Measurements from ENCODE around the gene IGLL5.

IGLL5 gene

DNA sequence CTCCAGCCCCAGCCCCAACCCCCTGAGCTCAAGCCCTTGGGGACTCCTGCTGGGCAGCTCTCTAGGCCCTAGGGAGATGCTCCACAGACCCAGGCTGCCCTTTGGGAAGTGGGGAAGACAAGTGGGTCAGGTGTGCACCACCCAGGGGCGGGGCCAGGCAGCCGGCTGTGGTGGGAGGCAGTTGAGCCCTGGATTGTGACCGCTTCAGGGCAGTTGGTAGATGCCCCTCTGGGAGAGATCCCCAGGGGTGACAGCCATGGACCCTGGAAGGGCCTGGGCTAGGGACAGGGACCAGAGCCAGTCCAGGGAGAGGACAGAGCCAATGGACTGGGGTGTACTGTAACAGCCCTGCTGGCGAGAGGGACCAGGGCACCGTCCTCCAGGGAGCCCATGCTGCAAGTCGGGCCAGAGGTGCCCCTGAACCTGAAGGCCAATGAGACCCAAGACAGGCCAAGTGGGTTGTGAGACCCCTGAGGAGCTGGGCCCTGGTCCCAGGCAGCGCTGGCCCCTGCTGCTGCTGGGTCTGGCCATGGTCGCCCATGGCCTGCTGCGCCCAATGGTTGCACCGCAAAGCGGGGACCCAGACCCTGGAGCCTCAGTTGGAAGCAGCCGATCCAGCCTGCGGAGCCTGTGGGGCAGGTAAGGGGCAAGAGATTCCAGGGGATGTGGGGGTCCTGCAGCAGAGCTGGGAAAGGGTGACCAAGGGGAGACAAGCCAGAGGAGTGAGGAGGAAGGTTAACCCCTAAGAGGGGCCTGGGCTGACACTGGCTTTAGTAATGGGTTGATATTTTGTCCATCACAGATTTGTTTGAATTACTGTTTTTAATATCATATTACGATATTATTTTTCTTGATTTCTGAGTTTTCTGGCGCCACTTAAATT, at the start of gene IGLL5:
IGLL5 (plus strand) TSS at position 196 of the 883 bp plus-strand sequence; CDS start at position 434, 238 bp downstream.
- no peak within 1 kb of the TSS for H3K4me3 ChIP-seq (ENCODE audit: low read depth in 1 of 2, low read length in 2 of 2)

GRCh38 chr22:22838148-22838786, 49.3 kb upstream of the IGLL5 start:
- Histone ChIP-seq H3K27ac (ENCODE audit: low read length) (no peak overlapping the region), H3K27me3 (ENCODE audit: low read depth, low read length) (no peaks in the 10 kb centered on the region), H3K36me3 (ENCODE audit: control insufficient read depth in 1 of 2, insufficient read depth in 2 of 2, low read length in 2 of 2) (no peaks in the 10 kb centered on the region), H3K4me3 (ENCODE audit: low read depth in 1 of 2, low read length in 2 of 2) (no peak overlapping the region), H3K9me3 (ENCODE audit: control insufficient read depth in 1 of 2, low read length in 2 of 2) (peaks cover 3 to 5% of the 10 kb centered on the region in 2 donors), H3K4me1 (ENCODE audit: control insufficient read depth in 1 of 2, insufficient read depth in 2 of 2, low read length in 2 of 2) (no peaks in the 10 kb centered on the region)

More for the DNA sequence above, at the start of gene IGLL5:
- H3K9me3 ChIP-seq (ENCODE audit: control insufficient read depth in 1 of 2, low read length in 2 of 2): no peaks in the 10 kb centered on the region
- no peaks in the 10 kb centered on the region for H3K27me3 ChIP-seq (ENCODE audit: low read depth, low read length)
- no peaks in the 10 kb centered on the region for H3K36me3 ChIP-seq (ENCODE audit: control insufficient read depth in 1 of 2, insufficient read depth in 2 of 2, low read length in 2 of 2)
- H3K27ac ChIP-seq (ENCODE audit: low read length): no peak within 1 kb of the TSS
- H3K4me1 ChIP-seq (ENCODE audit: control insufficient read depth in 1 of 2, insufficient read depth in 2 of 2, low read length in 2 of 2): no peaks in the 10 kb centered on the region

- no peaks in the 10 kb centered on the region for H3K36me3 ChIP-seq (ENCODE audit: control insufficient read depth in 1 of 2, insufficient read depth in 2 of 2, low read length in 2 of 2)
- H3K4me3 ChIP-seq (ENCODE audit: low read depth in 1 of 2, low read length in 2 of 2): no peak overlapping the region
- H3K9me3 ChIP-seq (ENCODE audit: control insufficient read depth in 1 of 2, low read length in 2 of 2): peaks cover 3 to 5% of the 10 kb centered on the region in 2 donors
- no peak overlapping the region for H3K27ac ChIP-seq (ENCODE audit: low read length)
- H3K27me3 ChIP-seq (ENCODE audit: low read depth, low read length): no peaks in the 10 kb centered on the region
- no peaks in the 10 kb centered on the region for H3K4me1 ChIP-seq (ENCODE audit: control insufficient read depth in 1 of 2, insufficient read depth in 2 of 2, low read length in 2 of 2)
Observed at GRCh38 chr22:22839570-22840314, 47.9 kb upstream of the IGLL5 start.

DNA sequence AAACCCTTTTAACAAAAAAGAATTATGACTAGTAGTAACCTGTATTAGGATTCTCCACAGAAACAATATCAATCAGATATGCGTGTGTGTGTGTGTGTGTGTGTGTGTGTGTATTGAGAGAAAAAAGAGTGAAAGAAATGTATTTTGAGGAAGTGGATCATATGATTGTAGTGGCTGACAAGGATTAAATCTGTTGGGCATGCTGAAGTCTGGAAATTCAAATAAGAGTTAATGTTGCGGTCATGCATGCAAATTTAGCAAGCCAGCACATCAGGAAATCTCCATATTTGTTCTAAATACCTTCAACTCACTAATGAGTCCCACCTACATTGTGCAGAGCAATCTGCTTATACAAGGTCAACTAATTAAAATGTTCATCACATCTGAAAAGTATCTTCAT, 46.8 kb upstream of the IGLL5 start:
- Histone ChIP-seq H3K4me3 (ENCODE audit: low read depth in 1 of 2, low read length in 2 of 2) (no peak overlapping the region), H3K9me3 (ENCODE audit: control insufficient read depth in 1 of 2, low read length in 2 of 2) (peaks cover 3 to 5% of the 10 kb centered on the region in 2 donors), H3K27ac (ENCODE audit: low read length) (no peak overlapping the region), H3K4me1 (ENCODE audit: control insufficient read depth in 1 of 2, insufficient read depth in 2 of 2, low read length in 2 of 2) (no peaks in the 10 kb centered on the region), H3K36me3 (ENCODE audit: control insufficient read depth in 1 of 2, insufficient read depth in 2 of 2, low read length in 2 of 2) (no peaks in the 10 kb centered on the region), H3K27me3 (ENCODE audit: low read depth, low read length) (no peaks in the 10 kb centered on the region)

GRCh38 chr22:22841598-22841997, 46.0 kb upstream of the IGLL5 start:
- no peaks in the 10 kb centered on the region for H3K36me3 ChIP-seq (ENCODE audit: control insufficient read depth in 1 of 2, insufficient read depth in 2 of 2, low read length in 2 of 2)
- no peaks in the 10 kb centered on the region for H3K4me1 ChIP-seq (ENCODE audit: control insufficient read depth in 1 of 2, insufficient read depth in 2 of 2, low read length in 2 of 2)
- H3K4me3 ChIP-seq (ENCODE audit: low read depth in 1 of 2, low read length in 2 of 2): no peak overlapping the region
- H3K27ac ChIP-seq (ENCODE audit: low read length): no peak overlapping the region
- H3K9me3 ChIP-seq (ENCODE audit: control insufficient read depth in 1 of 2, low read length in 2 of 2): peaks cover 3 to 5% of the 10 kb centered on the region in 2 donors
- no peaks in the 10 kb centered on the region for H3K27me3 ChIP-seq (ENCODE audit: low read depth, low read length)

- H3K27me3 ChIP-seq (ENCODE audit: low read depth, low read length): no peaks in the 10 kb centered on the region
- no peak overlapping the region for H3K4me3 ChIP-seq (ENCODE audit: low read depth in 1 of 2, low read length in 2 of 2)
- no peaks in the 10 kb centered on the region for H3K4me1 ChIP-seq (ENCODE audit: control insufficient read depth in 1 of 2, insufficient read depth in 2 of 2, low read length in 2 of 2)
- no peaks in the 10 kb centered on the region for H3K36me3 ChIP-seq (ENCODE audit: control insufficient read depth in 1 of 2, insufficient read depth in 2 of 2, low read length in 2 of 2)
- peaks cover 3 to 5% of the 10 kb centered on the region in 2 donors for H3K9me3 ChIP-seq (ENCODE audit: control insufficient read depth in 1 of 2, low read length in 2 of 2)
- H3K27ac ChIP-seq (ENCODE audit: low read length): no peak overlapping the region
Observed at GRCh38 chr22:22842085-22842484, 45.5 kb upstream of the IGLL5 start.

- Histone ChIP-seq H3K27me3 (ENCODE audit: low read depth, low read length) (no peaks in the 10 kb centered on the region), H3K4me3 (ENCODE audit: low read depth in 1 of 2, low read length in 2 of 2) (no peak overlapping the region), H3K9me3 (ENCODE audit: control insufficient read depth in 1 of 2, low read length in 2 of 2) (peaks cover 3 to 5% of the 10 kb centered on the region in 2 donors), H3K27ac (ENCODE audit: low read length) (no peak overlapping the region), H3K36me3 (ENCODE audit: control insufficient read depth in 1 of 2, insufficient read depth in 2 of 2, low read length in 2 of 2) (no peaks in the 10 kb centered on the region), H3K4me1 (ENCODE audit: control insufficient read depth in 1 of 2, insufficient read depth in 2 of 2, low read length in 2 of 2) (no peaks in the 10 kb centered on the region)
Observed at GRCh38 chr22:22843848-22844247, 43.8 kb upstream of the IGLL5 start.

DNA sequence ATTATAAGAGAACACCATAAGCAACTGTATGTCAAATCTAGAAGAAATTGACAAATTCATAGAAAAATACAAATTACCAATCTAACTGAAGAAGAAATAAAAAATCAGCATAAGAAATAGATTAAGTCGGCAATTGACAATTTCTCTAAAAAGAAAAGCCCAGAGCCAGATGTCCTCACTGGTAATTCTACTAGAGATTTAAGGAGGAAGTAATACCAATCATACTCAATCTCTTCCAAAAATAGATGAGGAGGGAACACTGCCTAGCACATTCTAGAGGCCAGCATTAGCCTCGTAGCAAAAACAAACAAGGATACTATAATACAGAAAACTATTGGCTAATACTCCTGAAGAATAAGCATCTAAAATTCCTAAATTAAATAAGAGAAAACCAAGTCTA, 40.4 kb upstream of the IGLL5 start:
- Histone ChIP-seq H3K27ac (ENCODE audit: low read length) (no peak overlapping the region), H3K36me3 (ENCODE audit: control insufficient read depth in 1 of 2, insufficient read depth in 2 of 2, low read length in 2 of 2) (no peaks in the 10 kb centered on the region), H3K4me1 (ENCODE audit: control insufficient read depth in 1 of 2, insufficient read depth in 2 of 2, low read length in 2 of 2) (no peaks in the 10 kb centered on the region), H3K4me3 (ENCODE audit: low read depth in 1 of 2, low read length in 2 of 2) (no peak overlapping the region), H3K9me3 (ENCODE audit: control insufficient read depth in 1 of 2, low read length in 2 of 2) (peaks cover 0 to under 1% of the 10 kb centered on the region in 2 donors), H3K27me3 (ENCODE audit: low read depth, low read length) (no peaks in the 10 kb centered on the region)

DNA sequence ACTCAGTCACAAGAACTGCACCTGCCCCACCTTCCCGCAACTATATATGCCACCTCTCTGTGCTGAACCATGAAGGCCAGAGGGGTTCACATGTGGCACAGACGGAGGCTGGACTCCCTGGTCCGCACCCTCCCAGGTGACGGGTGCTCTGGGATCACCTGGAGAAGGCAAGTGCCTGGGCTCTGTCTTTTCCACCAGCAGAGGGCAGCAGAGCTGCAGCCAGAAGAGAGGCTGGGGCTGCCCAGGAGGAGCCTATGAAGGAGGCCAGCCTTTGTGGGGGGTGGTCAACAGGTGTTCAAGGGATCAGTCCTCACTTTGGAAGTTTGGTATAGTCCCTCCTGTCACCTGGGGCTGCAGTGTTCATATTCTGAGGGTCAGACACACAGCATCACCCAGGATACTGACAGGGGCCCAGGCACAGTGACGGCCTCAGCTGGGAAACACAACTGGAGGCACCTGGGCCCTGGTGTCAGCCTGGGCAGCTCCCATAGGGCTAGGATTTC, 39.2 kb upstream of the IGLL5 start:
- Histone ChIP-seq H3K4me3 (ENCODE audit: low read depth in 1 of 2, low read length in 2 of 2) (no peak overlapping the region), H3K27me3 (ENCODE audit: low read depth, low read length) (no peaks in the 10 kb centered on the region)

DNA sequence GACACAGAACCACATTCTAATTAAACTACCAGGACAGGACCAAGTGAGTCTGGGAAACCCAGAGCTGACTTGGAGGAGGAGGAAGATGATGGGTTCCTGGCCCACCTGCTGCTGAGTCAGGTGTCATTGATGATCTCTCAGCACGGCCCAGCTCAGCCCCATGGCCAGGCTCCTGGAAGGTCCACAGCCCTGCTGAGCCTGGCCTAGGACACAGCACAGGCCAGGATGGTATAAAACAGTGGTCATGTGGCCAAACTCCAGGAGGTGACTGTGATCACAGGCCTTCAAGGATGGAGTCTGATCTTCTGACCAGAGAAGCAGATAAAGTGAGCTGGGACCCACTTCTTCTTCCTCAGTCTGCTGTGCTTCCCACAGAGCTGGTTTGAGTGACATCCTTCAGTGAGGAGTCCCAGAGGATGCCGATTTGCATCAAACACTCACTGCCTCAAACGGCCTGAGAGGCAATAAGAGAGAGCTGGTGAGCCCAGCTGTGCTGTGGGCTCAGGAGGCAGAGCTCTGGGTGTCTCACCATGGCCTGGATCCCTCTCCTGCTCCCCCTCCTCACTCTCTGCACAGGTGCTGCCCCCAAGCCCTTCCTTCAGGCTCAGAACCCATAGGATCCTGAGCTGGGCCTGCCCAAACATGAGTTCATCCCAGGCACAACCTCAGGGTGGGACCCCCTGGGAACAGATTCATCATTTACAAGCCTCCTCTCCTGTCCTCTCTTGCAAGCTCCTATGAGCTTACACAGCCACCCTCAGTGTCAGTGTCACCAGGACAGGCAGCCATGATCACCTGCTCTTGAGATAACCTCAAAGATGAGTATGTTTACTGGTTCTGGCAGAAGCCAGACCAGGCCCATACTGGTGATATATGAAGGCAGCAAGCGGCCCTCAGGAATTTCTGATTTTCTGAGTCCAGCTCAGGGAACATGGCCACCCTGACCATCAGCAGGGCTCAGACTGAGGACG, 37.7 kb upstream of the IGLL5 start:
- Histone ChIP-seq H3K4me3 (ENCODE audit: low read depth in 1 of 2, low read length in 2 of 2) (no peak overlapping the region), H3K27me3 (ENCODE audit: low read depth, low read length) (no peaks in the 10 kb centered on the region), H3K27ac (ENCODE audit: low read length) (no peak overlapping the region), H3K36me3 (ENCODE audit: control insufficient read depth in 1 of 2, insufficient read depth in 2 of 2, low read length in 2 of 2) (no peaks in the 10 kb centered on the region), H3K4me1 (ENCODE audit: control insufficient read depth in 1 of 2, insufficient read depth in 2 of 2, low read length in 2 of 2) (no peaks in the 10 kb centered on the region), H3K9me3 (ENCODE audit: control insufficient read depth in 1 of 2, low read length in 2 of 2) (no peaks in the 10 kb centered on the region)

More for the DNA sequence above, 39.2 kb upstream of the IGLL5 start:
- no peaks in the 10 kb centered on the region for H3K36me3 ChIP-seq (ENCODE audit: control insufficient read depth in 1 of 2, insufficient read depth in 2 of 2, low read length in 2 of 2)
- no peaks in the 10 kb centered on the region for H3K4me1 ChIP-seq (ENCODE audit: control insufficient read depth in 1 of 2, insufficient read depth in 2 of 2, low read length in 2 of 2)
- H3K27ac ChIP-seq (ENCODE audit: low read length): no peak overlapping the region
- H3K9me3 ChIP-seq (ENCODE audit: control insufficient read depth in 1 of 2, low read length in 2 of 2): no peaks in the 10 kb centered on the region
